HL-60 (cell line): ENCODE measurements around the gene PDE8A.

ENCODE experiments used
- CTCF ChIP-seq: IDR thresholded peaks from one replicate; pipeline ENCODE4 v1.5.1; 2011; ENCODE audit warnings: low read length, control low read depth, inconsistent platforms; ENCODE audit not compliant: insufficient read depth
- GABPA ChIP-seq: IDR thresholded peaks from 2 replicates; pipeline ENCODE4 v1.6.1; 2012; ENCODE audit warnings: low read depth
- POLR2AphosphoS5 ChIP-seq: IDR thresholded peaks from 2 replicates; pipeline ENCODE4 v1.6.1; 2012; ENCODE audit warnings: low read depth
- TF ChIP-seq, protein P1 (sequence below): IDR thresholded peaks from 2 replicates; pipeline ENCODE4 v1.6.1; 2012; ENCODE audit warnings: low read depth; ENCODE audit not compliant: insufficient replicate concordance

DNA sequence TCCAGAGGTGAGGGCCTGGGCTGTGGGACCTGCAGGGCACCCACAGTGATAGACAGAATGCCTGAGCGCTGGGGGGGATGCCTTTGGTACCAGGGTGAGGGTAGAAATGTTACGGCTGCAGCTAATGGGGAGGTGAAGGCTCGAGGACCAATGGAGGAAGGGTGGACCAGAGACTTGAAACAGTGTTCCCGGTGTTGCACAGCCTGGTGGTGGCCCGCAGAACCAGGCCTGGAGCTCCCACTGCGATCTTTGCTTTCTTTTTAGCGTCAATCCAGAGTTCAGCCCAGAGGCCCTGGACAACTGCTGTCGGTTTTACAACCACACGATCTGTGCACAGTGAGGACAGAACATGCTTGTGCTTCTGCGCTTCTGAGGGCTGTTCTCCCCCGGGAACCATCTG, 36.8 kb upstream of the PDE8A start:
- TF ChIP-seq CTCF = no peak
- TF ChIP-seq POLR2AphosphoS5 = no peak
- no peak for TF ChIP-seq GABPA
- TF ChIP-seq, protein P1, sequence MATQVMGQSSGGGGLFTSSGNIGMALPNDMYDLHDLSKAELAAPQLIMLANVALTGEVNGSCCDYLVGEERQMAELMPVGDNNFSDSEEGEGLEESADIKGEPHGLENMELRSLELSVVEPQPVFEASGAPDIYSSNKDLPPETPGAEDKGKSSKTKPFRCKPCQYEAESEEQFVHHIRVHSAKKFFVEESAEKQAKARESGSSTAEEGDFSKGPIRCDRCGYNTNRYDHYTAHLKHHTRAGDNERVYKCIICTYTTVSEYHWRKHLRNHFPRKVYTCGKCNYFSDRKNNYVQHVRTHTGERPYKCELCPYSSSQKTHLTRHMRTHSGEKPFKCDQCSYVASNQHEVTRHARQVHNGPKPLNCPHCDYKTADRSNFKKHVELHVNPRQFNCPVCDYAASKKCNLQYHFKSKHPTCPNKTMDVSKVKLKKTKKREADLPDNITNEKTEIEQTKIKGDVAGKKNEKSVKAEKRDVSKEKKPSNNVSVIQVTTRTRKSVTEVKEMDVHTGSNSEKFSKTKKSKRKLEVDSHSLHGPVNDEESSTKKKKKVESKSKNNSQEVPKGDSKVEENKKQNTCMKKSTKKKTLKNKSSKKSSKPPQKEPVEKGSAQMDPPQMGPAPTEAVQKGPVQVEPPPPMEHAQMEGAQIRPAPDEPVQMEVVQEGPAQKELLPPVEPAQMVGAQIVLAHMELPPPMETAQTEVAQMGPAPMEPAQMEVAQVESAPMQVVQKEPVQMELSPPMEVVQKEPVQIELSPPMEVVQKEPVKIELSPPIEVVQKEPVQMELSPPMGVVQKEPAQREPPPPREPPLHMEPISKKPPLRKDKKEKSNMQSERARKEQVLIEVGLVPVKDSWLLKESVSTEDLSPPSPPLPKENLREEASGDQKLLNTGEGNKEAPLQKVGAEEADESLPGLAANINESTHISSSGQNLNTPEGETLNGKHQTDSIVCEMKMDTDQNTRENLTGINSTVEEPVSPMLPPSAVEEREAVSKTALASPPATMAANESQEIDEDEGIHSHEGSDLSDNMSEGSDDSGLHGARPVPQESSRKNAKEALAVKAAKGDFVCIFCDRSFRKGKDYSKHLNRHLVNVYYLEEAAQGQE = no peak
